HG03103 (cell line): Measurements from ENCODE around the gene DMPK.

Source experiments
- ATAC-seq: cut with Tn5 transposase; IDR thresholded peaks from one replicate; pipeline ENCODE4 v1.9.1; 2021; ENCODE audit warnings: low read depth; ENCODE audit not compliant: unreplicated experiment

DMPK gene

GRCh38 chr19:45790942-45791341, 8.7 kb upstream of the DMPK start:
- ATAC-seq: no peak

- ATAC-seq: no peak
Measured at GRCh38 chr19:45789035-45789786, 6.9 kb upstream of the DMPK start.

GRCh38 chr19:45786533-45786894, 4.2 kb upstream of the DMPK start:
- ATAC-seq: no peak

GRCh38 chr19:45785781-45786532, 3.7 kb upstream of the DMPK start:
- no peak for ATAC-seq

- no peak for ATAC-seq
Measured at GRCh38 chr19:45785097-45785496, 2.8 kb upstream of the DMPK start.

- no peak for ATAC-seq
Measured at GRCh38 chr19:45784096-45784495, 1.8 kb upstream of the DMPK start.

- ATAC-seq: no peak
Measured at GRCh38 chr19:45782820-45783785, 813 bp upstream of the DMPK start.

- no peak for ATAC-seq
Measured at GRCh38 chr19:45781214-45782161, 802 bp downstream of the DMPK start.

- ATAC-seq: no peak
Measured at GRCh38 chr19:45780448-45781213, 1.7 kb downstream of the DMPK start.

- ATAC-seq: no peak
Measured at GRCh38 chr19:45780146-45780447, 2.2 kb downstream of the DMPK start.

- ATAC-seq: peak; percentile 67
Measured at GRCh38 chr19:45779231-45780145, 2.8 kb downstream of the DMPK start.

GRCh38 chr19:45778010-45778661, 4.2 kb downstream of the DMPK start:
- no peak for ATAC-seq

- no peak for ATAC-seq
Measured at GRCh38 chr19:45777395-45777961, 4.8 kb downstream of the DMPK start.

GRCh38 chr19:45774765-45775164, 7.5 kb downstream of the DMPK start:
- no peak for ATAC-seq

GRCh38 chr19:45773384-45773783, 8.9 kb downstream of the DMPK start:
- no peak for ATAC-seq

GRCh38 chr19:45772912-45773311, 9.4 kb downstream of the DMPK start:
- no peak for ATAC-seq

GRCh38 chr19:45772130-45772840, 10.0 kb downstream of the DMPK start:
- ATAC-seq: no peak
